Activated CD4-positive, CD25-positive, alpha-beta regulatory T cell treated with anti-CD3 and anti-CD28 coated beads, Interleukin-2, amount 50 U/mL, for 24 hours (primary cell): ENCODE data around the gene DNM2.
A peak's percentile ranks its signal among the peaks of the same experiment; 100 is the strongest.
"Not testable (repeated sequence)": the region's sequence is repeated elsewhere in the genome, so short reads cannot be mapped to it uniquely, and the experiment has no call there.

Experiments used
- ATAC-seq, 2 donors: fragments of 150-1000 bp; cut with Tn5 transposase; one replicate each; pipeline ENCODE4 v1.10.0; 2021; ENCODE audit warnings: mild to moderate bottlenecking in 1 of 2, moderate library complexity in 1 of 2

DNM2 gene

GRCh38 chr19:10839114-10840050, 121.5 kb downstream of the DNM2 start:
- no peak for ATAC-seq

- ATAC-seq, result no peak
Measured at GRCh38 chr19:10842788-10843187, 124.9 kb downstream of the DNM2 start.

- ATAC-seq, result no peak
Measured at GRCh38 chr19:10846500-10847202, 128.8 kb downstream of the DNM2 start.

- no peak for ATAC-seq
Measured at GRCh38 chr19:10848230-10848856, 130.5 kb downstream of the DNM2 start, which contains the start of gene C19orf38. Gene C19orf38, plus strand, starts transcription at chr19:10848415. Its CDS starts 94 bp downstream, at chr19:10848509.

- ATAC-seq, result no peak
Measured at GRCh38 chr19:10850631-10851030, 132.8 kb downstream of the DNM2 start.

- ATAC-seq, result no peak
Measured at GRCh38 chr19:10852098-10852800, 134.4 kb downstream of the DNM2 start.

- no peak for ATAC-seq
Measured at GRCh38 chr19:10852941-10853340, 135.1 kb downstream of the DNM2 start.

GRCh38 chr19:10854350-10855089, 136.6 kb downstream of the DNM2 start:
- no peak for ATAC-seq

GRCh38 chr19:10855879-10856522, 138.1 kb downstream of the DNM2 start:
- ATAC-seq, result peak in 1 of 2 donors; percentile 38

GRCh38 chr19:10856899-10857298, 139.0 kb downstream of the DNM2 start:
- not testable (repeated sequence) for ATAC-seq

- ATAC-seq, result peak in 1 of 2 donors; percentile 20
Measured at GRCh38 chr19:10858204-10858828, 140.4 kb downstream of the DNM2 start.

- peak in 1 of 2 donors; percentile 28 for ATAC-seq
Measured at GRCh38 chr19:10861103-10861651, 143.3 kb downstream of the DNM2 start.

- no peak for ATAC-seq
Measured at GRCh38 chr19:10862561-10863106, 144.8 kb downstream of the DNM2 start.

GRCh38 chr19:10863107-10863717, 145.3 kb downstream of the DNM2 start:
- no peak for ATAC-seq

- ATAC-seq, result peak; percentile 87 to 88
Measured at GRCh38 chr19:10864538-10864899, 146.6 kb downstream of the DNM2 start.

GRCh38 chr19:10866495-10866894, 148.6 kb downstream of the DNM2 start:
- ATAC-seq, result no peak

- ATAC-seq, result no peak
Measured at GRCh38 chr19:10868872-10869547, 151.1 kb downstream of the DNM2 start.

GRCh38 chr19:10869872-10870311, 152.0 kb downstream of the DNM2 start:
- ATAC-seq, result not testable (repeated sequence)

- no peak for ATAC-seq
Measured at GRCh38 chr19:10870501-10870954, 152.6 kb downstream of the DNM2 start.
